Measurements from ENCODE around the gene PECR. TPM values are rescaled to one million over a fixed set of nuclear protein-coding genes. Genes with fewer than 3 reads are reported as not detected.
A peak's percentile ranks its signal among the peaks of the same experiment; 100 is the strongest.

PECR gene
- total RNA-seq, 1 donor from 2014 or later: 18.9 TPM

DNA sequence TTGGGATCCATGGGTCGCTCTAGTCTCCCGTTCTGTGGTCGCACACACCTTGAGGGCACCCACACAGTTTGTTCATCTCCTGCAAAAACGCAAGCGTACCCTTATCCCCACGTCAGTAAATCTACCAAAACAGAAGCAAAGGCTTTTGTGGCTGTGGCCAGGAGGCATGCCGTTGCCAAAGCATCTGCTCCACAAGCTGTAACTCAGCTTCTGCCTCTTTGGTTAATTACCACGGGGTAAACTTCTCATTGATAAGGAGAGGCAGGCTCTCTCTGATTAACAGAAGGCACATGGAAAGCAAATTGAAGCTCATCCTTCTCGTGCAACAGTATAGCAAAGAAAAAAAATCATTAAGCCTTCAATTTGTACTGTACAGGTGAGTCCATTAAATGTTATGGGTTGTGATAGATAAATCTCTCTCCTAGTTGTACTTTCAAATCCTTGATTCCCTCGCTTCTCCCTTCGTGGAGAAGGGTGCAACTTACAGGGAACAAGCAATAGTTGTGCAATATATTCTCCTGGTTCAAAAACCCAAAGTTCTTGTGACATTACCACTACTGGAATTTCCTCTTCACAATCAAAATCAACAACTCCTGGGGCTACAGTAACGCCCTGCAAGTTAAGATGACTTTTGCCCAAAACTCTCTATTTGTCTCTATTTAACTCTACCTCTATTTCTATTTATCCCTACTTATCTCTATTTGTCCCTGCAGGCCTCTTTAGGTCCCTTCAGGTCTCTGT is 10.3 kb downstream of the PECR start:
- no peak for ATAC-seq
- Histone ChIP-seq H3K27ac (no peak overlapping the region), H3K27me3 (no peaks in the 10 kb centered on the region), H3K4me3 (no peak overlapping the region), H3K9me3 (no peaks in the 10 kb centered on the region), H3K36me3 (peaks cover 2% of the 10 kb centered on the region), H3K4me1 (no peaks in the 10 kb centered on the region)
- TF ChIP-seq, protein P1, sequence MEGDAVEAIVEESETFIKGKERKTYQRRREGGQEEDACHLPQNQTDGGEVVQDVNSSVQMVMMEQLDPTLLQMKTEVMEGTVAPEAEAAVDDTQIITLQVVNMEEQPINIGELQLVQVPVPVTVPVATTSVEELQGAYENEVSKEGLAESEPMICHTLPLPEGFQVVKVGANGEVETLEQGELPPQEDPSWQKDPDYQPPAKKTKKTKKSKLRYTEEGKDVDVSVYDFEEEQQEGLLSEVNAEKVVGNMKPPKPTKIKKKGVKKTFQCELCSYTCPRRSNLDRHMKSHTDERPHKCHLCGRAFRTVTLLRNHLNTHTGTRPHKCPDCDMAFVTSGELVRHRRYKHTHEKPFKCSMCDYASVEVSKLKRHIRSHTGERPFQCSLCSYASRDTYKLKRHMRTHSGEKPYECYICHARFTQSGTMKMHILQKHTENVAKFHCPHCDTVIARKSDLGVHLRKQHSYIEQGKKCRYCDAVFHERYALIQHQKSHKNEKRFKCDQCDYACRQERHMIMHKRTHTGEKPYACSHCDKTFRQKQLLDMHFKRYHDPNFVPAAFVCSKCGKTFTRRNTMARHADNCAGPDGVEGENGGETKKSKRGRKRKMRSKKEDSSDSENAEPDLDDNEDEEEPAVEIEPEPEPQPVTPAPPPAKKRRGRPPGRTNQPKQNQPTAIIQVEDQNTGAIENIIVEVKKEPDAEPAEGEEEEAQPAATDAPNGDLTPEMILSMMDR (IDR thresholded peaks at IDR 0.05): no peak
- intact Hi-C loops (cut with DNase I): no loop called here
- no peak for DNase-seq

GRCh38 chr2:216070195-216070594 is 11.4 kb downstream of the PECR start:
- no peaks in the 10 kb centered on the region for H3K9me3 ChIP-seq
- TF ChIP-seq, protein P1 (IDR thresholded peaks at IDR 0.05): no peak
- no peaks in the 10 kb centered on the region for H3K4me1 ChIP-seq
- ATAC-seq (no peak), DNase-seq (no peak)
- H3K36me3 ChIP-seq: peaks cover 13% of the 10 kb centered on the region
- intact Hi-C loops (cut with DNase I): no loop called here
- H3K4me3 ChIP-seq: no peak overlapping the region
- H3K27me3 ChIP-seq: no peaks in the 10 kb centered on the region
- no peak overlapping the region for H3K27ac ChIP-seq

DNA sequence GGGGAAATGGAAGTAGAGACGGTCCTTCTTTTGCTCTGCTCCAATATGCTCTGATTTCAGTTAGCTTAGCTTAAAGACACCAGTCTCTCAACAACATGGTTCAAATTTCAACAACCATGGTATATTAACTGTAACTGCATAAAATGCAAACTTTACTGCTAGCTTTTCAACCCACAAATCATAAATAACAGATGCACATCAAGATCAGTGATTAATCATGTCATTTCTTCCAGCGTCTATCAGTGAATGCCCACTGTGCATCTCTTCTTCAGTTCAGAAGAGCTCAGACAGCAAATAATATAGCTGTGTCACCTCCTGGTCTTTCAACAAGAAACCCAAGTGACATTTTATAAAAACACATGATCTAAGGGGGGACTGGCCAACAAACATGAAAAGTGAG is 12.6 kb downstream of the PECR start:
- intact Hi-C loops (cut with DNase I): no loop called here
- Histone ChIP-seq H3K27me3 (no peaks in the 10 kb centered on the region), H3K9me3 (no peaks in the 10 kb centered on the region), H3K27ac (no peak overlapping the region), H3K36me3 (peaks cover 23% of the 10 kb centered on the region), H3K4me3 (no peak overlapping the region), H3K4me1 (no peaks in the 10 kb centered on the region)
- ATAC-seq: no peak
- TF ChIP-seq, protein P1 (IDR thresholded peaks at IDR 0.05): no peak
- no peak for DNase-seq

DNA sequence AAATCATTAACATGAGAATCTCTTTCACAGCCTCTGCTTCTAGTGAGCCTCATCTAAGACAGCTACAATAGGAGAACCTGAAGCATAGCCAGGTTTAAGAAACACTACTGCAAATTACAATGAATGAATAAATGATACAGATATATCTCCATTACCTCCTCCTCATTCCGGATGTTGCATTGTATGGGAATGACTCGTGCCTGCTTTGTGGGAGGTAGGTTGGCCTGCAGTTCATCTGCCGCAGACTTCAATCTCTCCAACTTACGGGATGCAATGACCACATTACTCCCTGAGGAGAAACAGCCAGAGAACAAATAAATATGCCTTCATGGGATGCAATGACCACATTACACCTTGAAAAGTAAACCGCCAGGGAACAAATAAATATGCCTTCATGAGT is 15.4 kb downstream of the PECR start:
- TF ChIP-seq, protein P1 (IDR thresholded peaks at IDR 0.05): no peak
- peaks cover 37% of the 10 kb centered on the region for H3K36me3 ChIP-seq
- no peaks in the 10 kb centered on the region for H3K4me1 ChIP-seq
- intact Hi-C loops (cut with DNase I): no loop called here
- H3K4me3 ChIP-seq: no peak overlapping the region
- H3K27ac ChIP-seq: no peak overlapping the region
- H3K9me3 ChIP-seq: no peaks in the 10 kb centered on the region
- H3K27me3 ChIP-seq: no peaks in the 10 kb centered on the region
- DNase-seq (no peak), ATAC-seq (no peak)

DNA sequence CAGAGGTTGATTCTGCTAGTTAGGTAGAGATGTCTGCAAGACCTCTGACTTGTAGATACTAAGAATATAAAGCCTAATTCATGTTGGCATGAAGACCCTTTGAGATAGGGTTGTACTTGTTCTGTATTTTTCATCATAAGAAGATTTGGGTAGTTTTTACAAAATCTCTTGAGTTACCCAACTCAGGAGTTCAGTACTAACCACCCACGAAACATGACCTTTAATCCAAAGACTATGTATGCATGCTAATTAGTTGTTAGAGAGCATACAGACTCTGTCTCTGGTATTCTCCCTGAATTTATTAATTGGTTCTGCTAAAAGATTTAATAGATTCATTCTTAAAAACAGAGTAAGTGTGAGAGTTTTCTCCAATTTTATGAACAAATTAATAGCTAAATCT is 16.9 kb downstream of the PECR start:
- DNase-seq: no peak

More for the DNA sequence above, 16.9 kb downstream of the PECR start:
- no peak for ATAC-seq
- Histone ChIP-seq H3K4me3 (no peak overlapping the region), H3K27me3 (no peaks in the 10 kb centered on the region), H3K27ac (peak overlapping the region; percentile 7), H3K9me3 (no peaks in the 10 kb centered on the region), H3K36me3 (peaks cover 37% of the 10 kb centered on the region), H3K4me1 (no peaks in the 10 kb centered on the region)
- TF ChIP-seq, protein P1 (IDR thresholded peaks at IDR 0.05): no peak
- intact Hi-C loops (cut with DNase I): no loop called here

Data from upper lobe of right lung (tissue), 1 donor.